A172 (cell line): ENCODE results near the gene ADAMTS9. TPM values are rescaled to one million over a fixed set of nuclear protein-coding genes. Genes with fewer than 3 reads are reported as not detected.

Experiments
- DNase-seq: peaks from one replicate; pipeline ENCODE4 v3.0.0-alpha.2; 2015; ENCODE audit warnings: low spot score
- total RNA-seq: library from RNA; depleted of rRNA; stranded (reverse); fragments of >200 nt; shearing (Covaris generic); gene quantifications from 2 replicates; pipeline ENCODE4 v1.2.3, GENCODE V29; 2014

ADAMTS9 gene
- total RNA-seq, 1 experiment from 2014 or later = 0.90 TPM

DNA sequence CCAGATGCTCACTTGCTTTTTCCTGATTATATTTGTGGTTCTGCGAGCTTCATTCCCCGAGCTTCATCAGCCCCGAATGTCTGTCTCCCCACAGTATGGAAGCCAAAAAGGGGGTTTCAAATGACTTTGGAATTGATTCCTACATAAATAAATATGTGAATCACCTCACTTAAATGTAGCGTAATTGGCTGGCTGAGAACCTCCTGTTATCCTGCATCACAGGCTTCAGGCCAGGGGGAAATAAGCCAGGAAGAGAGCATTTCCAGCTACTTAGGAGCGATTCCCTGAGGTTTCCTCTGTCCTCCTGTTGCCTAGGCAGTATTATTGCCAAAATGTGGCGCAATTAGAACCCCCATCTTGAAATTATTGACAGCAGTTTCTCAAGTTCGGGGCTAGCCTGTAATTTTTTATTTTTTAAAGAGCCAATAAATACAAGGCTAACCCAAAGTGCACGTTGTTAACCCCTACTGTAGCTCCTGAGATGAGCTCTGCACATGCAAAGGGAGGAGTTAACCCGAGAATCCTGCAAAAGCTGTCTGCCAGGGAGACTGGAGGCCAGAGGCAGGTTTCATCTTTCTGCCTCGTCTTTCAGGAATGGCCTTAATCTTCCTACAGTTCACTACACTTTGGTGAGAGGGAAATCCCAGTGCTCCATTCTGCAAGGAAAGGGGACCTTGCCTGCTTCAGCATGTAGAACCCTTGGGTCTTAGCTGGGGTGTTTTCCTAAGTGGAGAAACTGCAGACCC, 148.2 kb downstream of the ADAMTS9 start:
- no peak for DNase-seq

DNA sequence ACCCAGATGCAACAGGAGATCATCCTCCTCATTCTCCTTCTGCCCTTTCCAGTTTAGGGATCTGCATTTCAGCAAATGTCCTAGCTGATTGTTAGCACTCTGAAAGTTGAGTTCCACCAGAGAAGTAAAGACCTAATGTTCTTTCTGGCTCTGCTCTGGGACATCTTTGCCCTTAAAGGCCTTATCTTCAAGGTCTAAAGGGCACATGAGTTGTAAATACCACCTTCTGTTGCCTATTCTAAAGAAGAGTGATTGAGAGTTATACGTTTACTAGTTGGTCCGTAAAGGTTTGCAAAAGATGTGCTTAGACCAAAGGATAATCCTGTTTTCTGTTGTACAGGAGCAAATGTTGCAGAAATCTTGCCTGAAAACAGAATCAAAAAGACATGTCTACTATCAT, 151.6 kb downstream of the ADAMTS9 start:
- no peak for DNase-seq

DNA sequence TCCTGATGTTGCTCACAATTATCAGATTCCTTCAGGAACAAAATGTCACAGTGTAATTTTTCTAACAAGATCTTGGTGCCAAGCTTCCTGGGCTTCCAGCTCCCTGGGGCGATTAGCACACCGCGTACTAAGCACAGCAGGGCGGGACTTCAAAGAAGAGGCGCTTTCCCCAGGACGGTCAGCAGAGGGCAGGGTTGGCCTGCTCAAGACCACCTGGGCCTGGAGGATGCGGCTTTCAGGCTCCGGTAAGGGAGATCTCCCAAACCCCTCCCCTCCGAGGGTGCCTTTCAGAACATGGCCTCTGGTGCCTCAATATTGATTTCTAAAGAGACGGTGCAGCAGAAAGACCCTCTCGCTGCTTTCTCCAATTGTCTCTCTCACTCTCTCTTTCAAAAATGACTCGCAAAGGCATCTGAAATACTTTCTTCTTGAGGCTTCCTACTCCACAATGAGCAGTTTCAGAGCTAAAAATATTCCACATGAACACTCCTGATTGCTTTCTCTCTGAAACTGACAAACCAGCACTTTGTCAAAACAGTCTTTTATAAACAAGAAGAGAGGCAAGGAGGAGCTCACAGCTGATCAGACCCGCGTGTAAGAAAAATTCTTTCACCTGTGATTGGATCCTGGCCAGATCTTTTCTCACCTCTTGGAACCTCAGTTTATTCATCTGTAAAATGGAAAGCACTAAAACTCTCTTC, 154.0 kb downstream of the ADAMTS9 start:
- DNase-seq = peak; percentile 80

DNA sequence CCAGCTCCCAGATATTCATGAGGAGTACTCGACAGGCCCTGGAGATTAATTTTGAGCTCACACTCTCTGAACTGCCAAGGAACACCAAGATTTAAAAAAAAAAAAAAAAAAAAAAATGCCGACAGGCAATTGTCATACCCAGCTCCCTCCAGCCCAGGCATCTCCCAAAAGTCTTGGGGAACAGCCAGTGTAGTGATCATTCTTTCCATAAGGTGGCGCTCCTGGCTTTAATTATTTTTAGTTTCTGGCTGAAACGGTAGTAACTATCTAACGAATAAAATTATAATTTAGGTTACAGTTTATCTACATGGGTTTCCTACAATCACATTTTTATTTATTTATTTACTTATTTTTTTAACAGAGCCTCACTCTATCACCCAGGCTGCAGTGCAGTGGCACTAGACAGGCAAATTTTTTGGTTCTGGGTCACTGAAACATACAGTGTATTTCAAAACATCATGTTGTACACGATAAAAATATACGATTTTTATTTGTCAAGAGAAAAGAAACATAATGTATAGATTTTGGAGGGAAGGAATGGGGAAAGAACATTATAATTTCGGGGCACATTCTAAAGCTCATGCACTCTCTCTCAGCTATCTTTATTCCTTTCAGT, 157.3 kb downstream of the ADAMTS9 start:
- DNase-seq = peak; percentile 57

DNA sequence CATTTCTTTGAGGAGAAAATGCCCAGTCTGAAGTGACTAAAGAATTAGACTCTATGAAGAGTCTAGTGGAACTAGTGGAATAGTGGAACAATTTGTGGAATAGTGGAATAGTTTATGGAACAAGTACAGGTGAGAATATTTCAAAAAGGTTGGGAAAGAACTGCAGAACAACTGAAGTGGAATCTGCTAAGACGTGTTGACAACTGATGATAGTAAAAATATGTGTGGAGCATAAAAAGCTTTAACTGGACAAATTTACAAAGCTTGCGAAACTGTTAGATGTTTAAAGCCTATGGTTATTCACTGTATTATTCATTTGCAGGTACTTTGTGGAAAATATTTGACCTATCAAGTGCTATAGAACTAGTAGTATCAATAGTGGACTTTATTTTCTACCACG, 164.5 kb downstream of the ADAMTS9 start:
- DNase-seq = no peak

DNA sequence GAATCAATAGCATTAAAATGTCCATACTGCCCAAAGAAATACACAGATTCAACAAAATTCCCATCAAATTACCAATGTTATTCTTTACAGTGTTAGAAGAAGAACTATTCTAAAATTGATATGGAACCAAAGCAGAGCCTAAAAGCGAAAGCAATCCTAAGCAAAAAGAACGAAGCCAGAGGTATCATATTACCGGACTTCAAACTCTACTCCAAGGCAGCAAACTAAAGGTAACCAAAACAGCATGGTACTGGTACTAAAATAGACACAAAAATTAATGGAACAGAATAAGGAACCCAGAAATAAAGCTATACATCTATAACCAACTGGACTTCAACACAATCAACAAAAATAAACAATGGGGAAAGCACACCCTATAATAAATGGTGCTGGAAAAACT, 167.5 kb downstream of the ADAMTS9 start:
- DNase-seq = no peak

DNA sequence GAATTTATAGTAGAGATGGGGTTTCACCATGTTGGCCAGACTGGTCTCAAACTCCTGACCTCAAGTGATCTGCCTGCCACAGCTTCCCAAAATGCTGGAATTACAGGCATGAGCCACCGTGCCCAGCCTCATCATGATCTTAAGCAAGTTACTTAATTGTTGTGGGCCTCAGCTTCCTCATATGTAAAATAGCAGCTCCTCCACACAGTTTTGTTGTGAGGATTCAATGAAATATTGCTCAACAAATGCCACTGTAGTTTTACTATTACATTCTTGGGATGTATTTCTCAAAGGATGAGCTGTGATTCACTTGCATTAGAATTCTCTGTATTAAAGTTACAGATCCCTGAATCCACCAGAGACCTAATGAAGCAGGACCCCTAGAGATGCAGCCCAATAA, 168.8 kb downstream of the ADAMTS9 start:
- no peak for DNase-seq

DNA sequence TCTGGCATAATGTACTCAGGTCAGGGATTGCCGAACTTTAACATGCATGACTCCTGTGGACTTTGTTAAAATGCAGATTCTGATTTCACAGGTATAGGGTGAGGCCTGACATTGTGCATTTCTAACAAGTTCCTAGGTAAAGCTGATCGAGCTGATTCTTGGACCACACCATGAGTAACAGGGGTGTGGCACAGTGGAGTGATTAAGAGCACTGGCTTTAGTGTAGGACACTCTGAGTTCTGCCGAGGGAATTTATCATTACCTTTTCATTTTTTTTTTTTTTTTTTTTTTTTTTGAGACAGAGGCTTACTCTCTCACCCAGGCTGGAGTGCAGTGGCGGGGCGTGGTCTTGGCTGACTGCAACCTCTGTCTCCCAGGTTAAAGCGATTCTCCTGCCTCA, 169.3 kb downstream of the ADAMTS9 start:
- DNase-seq = no peak

DNA sequence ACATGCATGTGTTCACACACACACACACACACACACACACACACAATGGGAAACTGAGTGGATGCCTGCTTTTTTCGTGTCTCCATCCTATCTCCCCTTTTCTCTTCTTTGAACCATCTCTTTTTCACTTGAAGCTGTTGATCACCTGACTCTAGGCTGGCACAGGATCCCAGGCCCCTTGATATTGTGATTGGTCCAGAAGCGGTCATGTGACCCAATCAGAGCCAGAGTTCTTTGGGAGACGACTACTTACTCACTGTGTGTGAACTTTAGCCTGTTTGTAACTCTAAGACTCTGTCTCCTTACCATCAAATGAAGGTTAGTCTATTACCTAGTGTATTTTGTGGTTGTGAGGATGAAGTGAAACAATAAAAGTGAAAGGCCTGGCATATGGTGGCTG, 172.9 kb downstream of the ADAMTS9 start:
- DNase-seq = no peak

DNA sequence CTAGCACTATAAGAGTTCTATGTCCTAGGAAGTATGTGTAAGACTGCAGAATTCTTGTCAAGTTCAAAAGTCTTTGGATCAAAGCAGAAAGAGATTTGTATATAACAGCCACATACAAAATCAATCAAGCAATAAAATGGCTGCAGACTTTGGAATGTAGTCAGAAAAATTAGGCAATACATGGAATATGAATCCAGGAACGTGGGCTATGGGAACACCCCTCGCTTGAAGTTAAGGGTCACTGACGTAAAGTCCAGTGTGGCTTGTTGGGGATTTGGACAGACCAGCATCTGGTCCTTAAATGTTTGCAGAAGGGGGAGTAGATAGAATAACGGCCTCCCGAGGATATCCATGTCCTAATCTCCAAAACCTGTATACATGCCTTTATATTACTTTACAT, 178.6 kb downstream of the ADAMTS9 start:
- no peak for DNase-seq

DNA sequence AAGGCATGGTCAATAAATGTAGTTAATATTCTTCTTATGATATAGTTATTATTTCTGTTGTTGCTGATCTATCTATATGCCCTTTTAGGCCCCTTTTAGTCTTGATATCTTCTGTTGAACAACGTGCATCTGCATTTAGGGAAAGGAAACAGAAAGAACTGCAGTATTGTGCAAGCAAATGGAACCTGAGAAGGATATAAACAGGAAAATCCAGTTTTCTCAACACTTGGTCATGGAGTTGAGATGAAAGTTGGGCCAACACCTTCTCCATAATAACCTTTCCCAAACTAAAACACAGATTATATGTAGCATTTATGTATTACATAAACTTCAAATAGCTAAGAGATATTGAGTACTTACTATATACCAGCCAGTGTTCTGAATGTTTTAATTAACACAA, 179.7 kb downstream of the ADAMTS9 start:
- no peak for DNase-seq

DNA sequence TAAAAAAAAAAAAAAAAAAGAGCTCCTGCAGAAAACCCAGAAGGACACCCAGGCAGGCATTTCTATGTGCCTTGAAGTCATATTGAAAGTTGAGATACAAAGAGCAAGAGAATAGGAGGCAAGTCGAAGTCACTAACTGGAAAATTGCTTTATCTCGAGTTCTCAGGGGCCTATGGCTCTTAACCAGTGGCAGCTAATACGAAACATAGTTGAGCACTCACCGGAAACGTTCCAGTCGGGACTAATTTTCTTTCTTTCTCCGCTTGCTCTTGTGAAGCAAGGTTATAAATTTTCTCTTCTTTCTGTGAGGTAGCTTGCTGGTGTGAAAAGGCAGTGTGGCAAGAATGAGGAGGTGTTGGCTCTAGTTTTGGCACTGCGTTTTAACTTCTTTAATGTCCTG, 181.5 kb downstream of the ADAMTS9 start:
- DNase-seq = no peak

DNA sequence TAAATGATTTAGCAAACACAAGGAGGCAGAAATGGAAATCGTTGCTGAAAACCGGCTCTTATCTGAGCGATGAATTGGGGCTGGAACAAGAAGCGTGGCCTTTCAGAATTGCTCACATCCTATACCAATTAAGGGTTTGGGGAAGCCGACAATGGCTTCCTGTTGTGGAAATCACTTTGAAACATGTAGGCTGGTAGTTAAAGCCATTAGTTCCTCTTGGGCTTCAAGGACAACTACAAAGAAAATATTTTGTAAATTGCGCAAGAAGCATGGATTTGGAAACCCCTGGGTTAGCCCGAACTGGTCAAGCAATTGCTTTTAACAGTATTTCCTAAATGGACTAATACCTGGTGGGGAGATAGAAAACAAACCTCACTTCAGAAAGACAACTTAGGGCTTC, 182.4 kb downstream of the ADAMTS9 start:
- no peak for DNase-seq

DNA sequence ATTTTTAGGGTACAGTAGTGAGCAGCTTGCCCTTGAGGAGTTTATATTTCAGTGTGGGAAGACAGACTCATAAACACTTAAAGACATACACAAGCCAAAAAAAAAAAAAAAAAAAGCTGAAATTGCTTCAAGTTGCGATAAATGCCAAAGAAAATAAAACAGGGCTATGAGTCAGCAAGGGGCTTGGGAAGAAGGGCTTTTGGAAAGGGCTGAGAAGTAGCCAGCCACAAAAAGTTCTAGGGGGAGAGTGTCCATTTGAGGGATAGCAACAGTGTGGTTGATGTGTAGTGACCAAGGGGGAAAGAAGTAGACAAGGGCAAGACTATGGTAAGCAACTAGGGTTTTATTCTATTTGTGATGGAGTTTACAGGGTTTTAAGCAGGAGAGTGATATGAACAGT, 185.5 kb downstream of the ADAMTS9 start:
- no peak for DNase-seq

DNA sequence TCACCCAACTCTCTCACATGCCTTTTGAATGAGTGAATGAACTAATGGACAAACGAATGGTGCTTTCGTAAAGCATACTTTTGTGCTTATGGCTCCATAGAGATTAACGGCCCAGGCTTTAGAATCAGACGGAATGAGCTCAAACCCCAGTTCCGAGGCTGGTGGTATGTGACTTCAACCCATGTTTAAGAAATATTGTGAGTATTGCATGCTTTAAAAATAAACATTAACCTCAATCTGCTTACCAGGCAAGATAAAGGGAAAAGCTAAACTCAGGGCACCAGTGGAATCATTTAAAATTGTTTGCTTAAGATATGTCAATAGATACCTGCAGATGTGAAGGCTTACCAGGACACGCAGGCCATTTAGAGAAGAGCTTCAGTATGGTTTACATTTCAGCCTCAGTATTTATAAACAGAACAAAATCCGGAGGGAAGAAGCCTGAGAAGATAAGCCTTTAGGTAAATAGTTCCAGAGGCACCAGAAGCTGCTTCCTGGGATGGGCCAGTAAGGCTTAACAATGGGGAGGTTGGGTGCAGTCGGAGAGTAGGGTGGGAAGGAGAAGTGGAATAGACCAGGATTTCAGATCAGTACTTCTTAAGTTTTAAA, 186.4 kb downstream of the ADAMTS9 start:
- DNase-seq = no peak

DNA sequence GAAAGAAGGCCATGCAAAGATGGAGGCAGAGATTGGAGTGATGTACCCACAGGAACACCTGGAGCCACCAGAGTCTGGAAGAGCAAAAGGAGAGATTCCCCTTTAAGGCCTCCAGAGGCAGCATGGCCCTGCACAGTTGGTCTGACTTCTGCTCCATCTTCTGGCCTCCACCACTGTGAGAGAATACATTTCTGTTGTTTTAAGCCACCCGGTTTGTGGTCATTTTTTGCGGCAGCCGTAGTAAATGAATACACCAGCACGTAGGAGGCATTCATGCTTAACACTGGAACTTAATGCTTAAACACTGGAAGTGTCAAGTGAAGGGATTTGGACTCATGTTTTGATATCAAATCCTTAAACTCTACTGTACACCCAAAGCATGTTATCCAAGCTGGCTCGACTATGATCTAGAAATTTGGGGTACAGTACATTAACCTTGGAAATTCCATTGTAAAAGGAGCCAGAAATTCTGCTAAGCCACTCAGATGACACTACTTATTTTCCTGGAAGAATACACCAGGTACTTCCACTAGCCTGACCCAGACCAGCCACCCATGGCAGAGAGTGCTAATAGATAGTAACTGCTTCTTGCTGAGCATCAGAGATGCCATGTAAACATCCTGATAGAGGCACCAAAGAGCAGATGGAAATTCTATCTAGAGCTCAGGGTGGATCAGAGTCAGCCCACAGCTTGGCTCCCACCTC, 190.9 kb downstream of the ADAMTS9 start:
- DNase-seq = no peak

DNA sequence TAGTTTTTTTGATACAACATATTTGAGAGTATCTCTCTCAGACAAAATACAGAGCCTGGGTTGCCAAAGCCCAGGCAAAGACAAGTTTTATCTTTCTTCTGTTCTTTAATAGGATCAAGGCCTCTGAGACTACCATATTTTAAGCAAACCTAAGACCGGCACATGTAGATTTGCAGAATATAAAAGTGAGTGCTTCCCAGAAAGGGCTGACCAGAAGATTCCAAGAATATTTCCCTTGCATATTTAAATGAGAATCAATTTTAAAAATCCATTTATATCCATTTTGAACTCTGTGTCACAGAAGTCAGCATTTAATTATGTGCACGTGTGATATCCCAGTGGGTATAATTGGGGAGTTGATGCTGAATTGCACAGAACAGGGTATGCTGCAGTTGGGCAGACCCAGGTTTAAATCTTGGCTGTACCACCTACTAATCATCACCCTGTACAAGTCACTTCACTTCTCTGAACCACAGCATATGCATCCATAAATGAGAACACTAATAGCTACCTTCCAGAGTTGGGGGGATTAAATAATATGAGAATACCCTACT, 191.9 kb downstream of the ADAMTS9 start:
- DNase-seq = no peak

DNA sequence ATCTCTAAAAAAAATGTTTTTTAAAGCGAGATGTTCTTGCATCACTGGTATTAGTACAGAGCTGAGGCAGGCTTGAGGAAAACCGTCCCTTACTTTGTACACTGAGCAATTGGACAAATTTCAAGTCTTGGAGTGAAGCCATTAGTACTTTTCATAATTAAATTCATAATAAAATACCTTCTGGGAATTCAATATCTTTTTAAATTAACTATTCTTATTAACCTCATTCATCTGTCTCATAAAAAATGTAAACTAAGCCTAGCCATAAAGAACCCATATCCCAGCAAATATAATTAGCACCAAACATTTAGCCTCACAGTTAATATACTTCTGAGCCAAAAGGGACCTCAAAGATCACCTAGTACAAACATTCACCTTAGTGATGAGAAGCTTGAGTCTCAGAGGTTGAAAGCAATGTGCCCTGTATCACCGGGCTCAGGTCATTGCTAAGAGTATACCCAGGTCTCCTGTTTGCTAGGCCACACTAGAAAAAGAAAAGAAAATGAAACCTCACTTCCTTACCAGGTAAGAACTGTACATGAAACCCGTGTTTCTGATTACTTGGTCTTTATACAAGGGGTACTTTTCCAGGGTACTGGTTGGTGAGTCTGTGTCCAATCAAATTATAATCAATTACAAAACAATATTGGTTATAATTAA, 192.5 kb downstream of the ADAMTS9 start:
- DNase-seq = no peak

DNA sequence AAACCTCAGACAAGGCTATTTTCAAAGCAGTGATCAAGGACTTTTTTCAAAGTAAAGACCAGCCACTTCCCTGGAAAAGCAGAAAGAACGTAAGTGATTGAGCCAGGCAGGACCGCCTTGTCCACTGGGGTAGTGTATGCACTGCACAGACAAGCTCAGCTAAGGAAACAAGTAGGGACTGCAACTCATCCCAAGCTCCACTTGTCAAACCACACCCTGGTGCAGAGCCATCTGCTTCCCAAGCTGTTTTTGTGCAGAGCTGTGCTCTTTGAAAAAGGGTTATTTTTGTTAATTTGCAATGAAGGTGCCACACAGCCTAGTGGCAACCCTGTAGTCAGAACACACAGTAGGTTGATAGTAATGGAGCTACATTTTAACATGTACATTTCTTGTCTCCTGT, 193.3 kb downstream of the ADAMTS9 start:
- no peak for DNase-seq

DNA sequence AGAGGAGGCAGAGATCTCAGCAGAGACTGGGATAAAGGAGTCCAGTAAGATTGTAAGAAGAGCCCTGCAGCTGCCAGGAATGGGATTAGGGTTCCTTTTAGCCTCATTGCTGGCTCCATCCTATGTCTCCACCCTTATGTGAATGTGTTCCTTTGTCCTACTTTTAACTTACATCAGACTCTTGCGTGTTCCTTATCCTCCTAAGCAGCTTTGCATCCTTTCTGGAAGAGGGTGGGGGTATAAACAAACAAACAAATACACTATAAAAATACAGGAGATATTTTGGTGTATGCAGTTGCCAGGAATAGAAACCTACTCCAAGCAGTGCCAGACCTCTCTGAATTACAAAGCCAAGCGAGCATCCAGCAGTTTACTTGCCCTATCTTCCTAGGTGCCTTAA, 194.7 kb downstream of the ADAMTS9 start:
- DNase-seq = no peak

DNA sequence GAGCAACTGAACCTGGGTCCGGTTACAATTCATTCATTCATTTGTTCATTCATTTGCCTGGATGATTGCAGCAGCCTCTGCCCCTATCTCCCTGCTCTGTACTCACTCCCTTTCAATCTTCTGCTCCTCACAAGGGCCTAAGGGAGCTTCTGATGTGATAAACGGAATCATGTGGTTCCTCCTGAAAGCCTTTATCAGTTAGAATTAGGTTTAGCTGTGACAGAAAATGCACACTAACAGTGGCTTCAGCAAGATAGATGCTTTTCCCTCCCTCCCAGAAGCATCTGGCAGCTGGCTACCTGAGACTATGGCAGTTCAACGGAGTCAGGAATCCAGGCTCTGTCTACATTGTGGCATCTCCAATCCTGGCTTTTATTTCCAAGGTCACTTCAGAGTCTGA, 196.0 kb downstream of the ADAMTS9 start:
- DNase-seq = no peak
